ENCODE measurements around the gene PSME3. TPM values are rescaled to one million over a fixed set of nuclear protein-coding genes. Genes with fewer than 3 reads are reported as not detected.

Gene PSME3
- total and polyA plus RNA-seq, 9 of the 15 experiments (the other 6 are each of a cell fraction or from before 2014, with no cell fraction given) = 31.2 to 275 (median 141) TPM

- TF ChIP-seq ZNF592 (IDR thresholded peaks at IDR 0.05) (peak; percentile 69), TFAP4 (CRISPR knock-in tag; IDR thresholded peaks at IDR 0.05; ENCODE audit: borderline replicate concordance) (peak; percentile 74; the same call in 1 of the 2 replicates), POLR2B (IDR thresholded peaks at IDR 0.05; ENCODE audit: low read depth, partially characterized antibody) (peak; percentile 62), FOS (IDR thresholded peaks at IDR 0.05; ENCODE audit: extremely low read depth, insufficient read length) (no peak), SIX5 (IDR thresholded peaks at IDR 0.05; ENCODE audit: borderline replicate concordance in 1 of 2, insufficient read depth in 1 of 2, low read depth in 1 of 2, low read length in 2 of 2) (peak; percentile 82 to 87), ELF1 (tag; IDR thresholded peaks at IDR 0.05) (peak; percentile 35; the same call in 1 of the 2 replicates), SP1 (CRISPR knock-in tag; IDR thresholded peaks at IDR 0.05) (peak; percentile 69), ZNF766 (CRISPR knock-in tag; conservative IDR thresholded peaks at IDR 0.05) (peak; percentile 70), TAF7 (tag; IDR thresholded peaks at IDR 0.05) (peak; percentile 55; the same call in 1 of the 2 replicates), KDM1A (IDR thresholded peaks at IDR 0.05) (no peak), TBP (optimal IDR thresholded peaks at IDR 0.05; ENCODE audit: low read depth, low read length) (peak; percentile 47), ZNF431 (CRISPR knock-in tag; IDR thresholded peaks at IDR 0.05) (no peak), UBTF (IDR thresholded peaks at IDR 0.05; ENCODE audit: borderline replicate concordance in 1 of 2, low read depth in 2 of 2, low read length in 2 of 2) (0 out of 4 replicates have a peak, but pooled peaks of 1 of the 2 experiments have one; percentile 20), RNF2 (IDR thresholded peaks at IDR 0.05) (peak; percentile 78), ATF7 (IDR thresholded peaks at IDR 0.05) (peak; percentile 60), ZNF696 (CRISPR knock-in tag; conservative IDR thresholded peaks at IDR 0.05) (no peak)
Observed at GRCh38 chr17:42798383-42799380, 34.5 kb upstream of the PSME3 start, which contains the start of the genes CNTD1 and COA3 (continued).

All from K562 (cell line).